Activated B cell treated with CpG ODN at 0.5 μM for 24 hours (primary cell): ENCODE data around the gene LYRM4. TPM values are rescaled to one million over a fixed set of nuclear protein-coding genes. Genes with fewer than 3 reads are reported as not detected.

ENCODE experiments used
- ATAC-seq: fragments of 200-7000 bp; cut with Tn5 transposase; one replicate; pipeline ENCODE4 v1.10.0; 2021; ENCODE audit warnings: low read depth, mild to moderate bottlenecking, moderate library complexity
- CTCF ChIA-PET: fragments of 350-600 bp; sonication (Branson Sonifier 250); formaldehyde crosslinking; loops from one replicate; lab custom pipeline; 2021; ENCODE audit warnings: antibody characterized with exemption; lab: Charles Lee
- POLR2A ChIA-PET: fragments of 350-600 bp; sonication (Branson Sonifier 250); formaldehyde crosslinking; loops from one replicate; lab custom pipeline; 2021; ENCODE audit warnings: antibody characterized with exemption; lab: Charles Lee
- DNase-seq: peaks from one replicate; pipeline ENCODE4 v3.0.0; 2022
- H3K27ac Mint-ChIP-seq: one replicate; pipeline ENCODE4 v1.8.0; 2020; ENCODE audit warnings: mixed read lengths
- H3K27me3 Mint-ChIP-seq: one replicate; pipeline ENCODE4 v1.8.0; 2021; ENCODE audit warnings: mixed read lengths
- H3K36me3 Mint-ChIP-seq: one replicate; pipeline ENCODE4 v1.8.0; 2021; ENCODE audit warnings: low read depth, mixed read lengths
- H3K4me1 Mint-ChIP-seq: one replicate; pipeline ENCODE4 v1.8.0; 2021; ENCODE audit warnings: mixed read lengths
- H3K4me3 Mint-ChIP-seq: one replicate; pipeline ENCODE4 v1.8.0; 2020; ENCODE audit warnings: mild to moderate bottlenecking, mixed read lengths
- H3K9me3 Mint-ChIP-seq: one replicate; pipeline ENCODE4 v1.8.0; 2020; ENCODE audit warnings: mixed read lengths
- CTCF ChIP-seq: fragments of 200-600 bp; IDR thresholded peaks from one replicate; pipeline ENCODE4 v1.8.0; 2022; ENCODE audit warnings: antibody characterized with exemption, mild to moderate bottlenecking
- intact Hi-C: fragments of 100-400 bp; cut with micrococcal nuclease; formaldehyde crosslinking; loops from one replicate; pipeline ENCODE4 v1.15.1; 2024
- total RNA-seq: library from RNA; stranded (reverse); gene quantifications from 2 replicates; pipeline ENCODE4 v1.2.3, GENCODE V29; 2022

The LYRM4 gene
- total RNA-seq, 1 donor from 2014 or later, result 51.2 TPM

- Mint-ChIP-seq H3K27me3 (no peaks in the 10 kb centered on the region), H3K4me1 (peaks cover 8% of the 10 kb centered on the region), H3K27ac (no peak overlapping the region), H3K4me3 (no peak overlapping the region), H3K9me3 (no peaks in the 10 kb centered on the region), H3K36me3 (peaks cover 7% of the 10 kb centered on the region)
- intact Hi-C loops, result no loop called here
- TF ChIP-seq CTCF, result no peak
- ChIA-PET POLR2A (no interaction called here), CTCF (no interaction called here)
- DNase-seq (no peak), ATAC-seq (no peak)
Measured at GRCh38 chr6:5206920-5207561, 53.7 kb downstream of the LYRM4 start.

- no peak overlapping the region for H3K4me3 Mint-ChIP-seq
- peaks cover 4% of the 10 kb centered on the region for H3K36me3 Mint-ChIP-seq
- TF ChIP-seq CTCF, result no peak
- intact Hi-C loops, result no loop called here
- ATAC-seq (no peak), DNase-seq (no peak)
- POLR2A ChIA-PET, result no interaction called here
- no peak overlapping the region for H3K27ac Mint-ChIP-seq
- no peaks in the 10 kb centered on the region for H3K27me3 Mint-ChIP-seq
- H3K9me3 Mint-ChIP-seq, result no peaks in the 10 kb centered on the region
- H3K4me1 Mint-ChIP-seq, result peaks cover 8% of the 10 kb centered on the region
- CTCF ChIA-PET, result no interaction called here
Measured at GRCh38 chr6:5205877-5206850, 54.6 kb downstream of the LYRM4 start.

- ChIA-PET POLR2A (no interaction called here), CTCF (interaction anchor here (1.9 kb wide), 1 partner anchor 10 kb away, joined by 4 read pairs; no protein-coding TSS in a partner anchor)
- no peak overlapping the region for H3K27ac Mint-ChIP-seq
- no peak overlapping the region for H3K4me3 Mint-ChIP-seq
- H3K27me3 Mint-ChIP-seq, result no peaks in the 10 kb centered on the region
- no peaks in the 10 kb centered on the region for H3K9me3 Mint-ChIP-seq
- ATAC-seq, result no peak
- TF ChIP-seq CTCF, result no peak
- peaks cover 8% of the 10 kb centered on the region for H3K4me1 Mint-ChIP-seq
- peaks cover 4% of the 10 kb centered on the region for H3K36me3 Mint-ChIP-seq
- intact Hi-C loops, result no loop called here
- no peak for DNase-seq
Measured at GRCh38 chr6:5205035-5205507, 55.7 kb downstream of the LYRM4 start.

GRCh38 chr6:5204376-5204775 is 56.4 kb downstream of the LYRM4 start:
- DNase-seq, result no peak
- intact Hi-C loops, result no loop called here
- POLR2A ChIA-PET, result no interaction called here

More at GRCh38 chr6:5204376-5204775, 56.4 kb downstream of the LYRM4 start:
- H3K9me3 Mint-ChIP-seq, result no peaks in the 10 kb centered on the region
- H3K4me3 Mint-ChIP-seq, result no peak overlapping the region
- H3K4me1 Mint-ChIP-seq, result peaks cover 8% of the 10 kb centered on the region
- TF ChIP-seq CTCF, result no peak
- H3K36me3 Mint-ChIP-seq, result peaks cover 4% of the 10 kb centered on the region
- no peaks in the 10 kb centered on the region for H3K27me3 Mint-ChIP-seq
- CTCF ChIA-PET, result interaction anchor here (1.9 kb wide), 1 partner anchor 10 kb away, joined by 4 read pairs; no protein-coding TSS in a partner anchor
- no peak overlapping the region for H3K27ac Mint-ChIP-seq
- ATAC-seq, result no peak
